Neural cell (in vitro differentiated cells): ENCODE measurements around the gene MYBPC3. TPM values are rescaled to one million over a fixed set of nuclear protein-coding genes. Genes with fewer than 3 reads are reported as not detected.

Source experiments
- H2AFZ ChIP-seq: fragments of 200-600, 300-800 bp; sonication (generic), shearing (Covaris generic); 2 replicates; pipeline ENCODE4 v1.6.0; 2014; ENCODE audit warnings: low read depth, mild to moderate bottlenecking, antibody characterized with exemption, low read length, moderate library complexity
- H3F3A ChIP-seq: fragments of 200-600 bp; shearing (Covaris generic); 2 replicates; pipeline ENCODE4 v1.6.1; 2016; ENCODE audit warnings: mild to moderate bottlenecking, moderate library complexity, mixed read lengths, antibody characterized with exemption, low read length; ENCODE audit not compliant: insufficient read depth, poor library complexity, severe bottlenecking
- H3K27ac ChIP-seq: fragments of 200-600, 300-800 bp; sonication (generic), shearing (Covaris generic); 2 replicates; pipeline ENCODE4 v1.5.1; 2014; ENCODE audit warnings: mild to moderate bottlenecking, low read length, moderate library complexity
- H3K27me3 ChIP-seq: fragments of 300-800, 200-600 bp; sonication (generic), shearing (Covaris generic); 2 replicates; pipeline ENCODE4 v1.6.0; 2014; ENCODE audit warnings: mild to moderate bottlenecking, low read depth, low read length, moderate library complexity; ENCODE audit not compliant: insufficient read depth
- H3K36me3 ChIP-seq: fragments of 300-800, 200-600 bp; sonication (generic), shearing (Covaris generic); 2 replicates; pipeline ENCODE4 v1.5.1; 2014; ENCODE audit warnings: mild to moderate bottlenecking, antibody characterized with exemption, low read length, moderate library complexity; ENCODE audit not compliant: insufficient read depth
- H3K4me2 ChIP-seq: fragments of 300-800, 200-600 bp; sonication (generic), shearing (Covaris generic); 2 replicates; pipeline ENCODE4 v1.6.0; 2014; ENCODE audit warnings: mild to moderate bottlenecking, low read length
- H3K4me3 ChIP-seq: fragments of 300-800, 200-600 bp; sonication (generic), shearing (Covaris generic); 2 replicates; pipeline ENCODE4 v1.5.1; 2014; ENCODE audit warnings: mild to moderate bottlenecking, low read length, moderate library complexity
- H3K79me2 ChIP-seq: fragments of 200-600 bp; shearing (Covaris generic); replicated peaks from 2 replicates; pipeline ENCODE4 v1.6.0; 2014; ENCODE audit warnings: mild to moderate bottlenecking, low read length, moderate library complexity; ENCODE audit not compliant: insufficient read depth
- H3K9ac ChIP-seq: fragments of 300-800, 200-600 bp; sonication (generic), shearing (Covaris generic); 2 replicates; pipeline ENCODE4 v1.6.1; 2016; ENCODE audit warnings: mild to moderate bottlenecking, low read length, mixed read lengths
- H3K9me2 ChIP-seq: fragments of 200-600 bp; shearing (Covaris generic); 2 replicates; pipeline ENCODE4 v1.6.1; 2016; ENCODE audit warnings: mild to moderate bottlenecking, low read length, mixed read lengths; ENCODE audit not compliant: insufficient read depth
- H3K9me3 ChIP-seq: fragments of 200-600, 300-800 bp; sonication (generic), shearing (Covaris generic); 2 replicates; pipeline ENCODE4 v1.6.1; 2016; ENCODE audit warnings: mild to moderate bottlenecking, mixed run types, low read length, moderate library complexity, mixed read lengths
- H4K20me1 ChIP-seq: fragments of 200-600 bp; shearing (Covaris generic); 2 replicates; pipeline ENCODE4 v1.6.1; 2016; ENCODE audit warnings: mild to moderate bottlenecking, mixed run types; ENCODE audit not compliant: insufficient read depth
- CTCF ChIP-seq: fragments of 450-650 bp; IDR thresholded peaks from 2 replicates; pipeline ENCODE4 v1.5.1; 2014; ENCODE audit warnings: antibody characterized with exemption, mild to moderate bottlenecking, moderate library complexity; ENCODE audit not compliant: poor library complexity, severe bottlenecking
- EP300 ChIP-seq: fragments of 450-650 bp; conservative IDR thresholded peaks from 2 replicates; pipeline ENCODE4 v1.6.1; 2014; ENCODE audit warnings: antibody characterized with exemption, mild to moderate bottlenecking, moderate library complexity; ENCODE audit not compliant: poor library complexity, severe bottlenecking
- EZH2 ChIP-seq: fragments of 200-600, 300-800 bp; shearing (Covaris generic), sonication (generic); IDR thresholded peaks from 2 replicates; pipeline ENCODE4 v1.6.1; 2014; ENCODE audit warnings: antibody characterized with exemption, low read length, borderline replicate concordance, mild to moderate bottlenecking; ENCODE audit not compliant: insufficient read depth, poor library complexity, severe bottlenecking
- MXI1 ChIP-seq: fragments of 450-650 bp; conservative IDR thresholded peaks from 2 replicates; pipeline ENCODE4 v1.6.1; 2014; ENCODE audit warnings: antibody characterized with exemption, mild to moderate bottlenecking; ENCODE audit not compliant: poor library complexity, severe bottlenecking
- POLR2AphosphoS5 ChIP-seq: IDR thresholded peaks from 2 replicates; pipeline ENCODE4 v1.6.1; 2012
- RAD21 ChIP-seq: fragments of 450-650 bp; conservative IDR thresholded peaks from 2 replicates; pipeline ENCODE4 v1.6.1; 2014; ENCODE audit warnings: antibody characterized with exemption, mild to moderate bottlenecking, moderate library complexity
- REST ChIP-seq: IDR thresholded peaks from 2 replicates; pipeline ENCODE4 v1.6.1; 2012; ENCODE audit warnings: borderline replicate concordance
- SMC3 ChIP-seq: fragments of 450-650 bp; conservative IDR thresholded peaks from 2 replicates; pipeline ENCODE4 v1.6.1; 2014; ENCODE audit warnings: antibody characterized with exemption, mild to moderate bottlenecking, moderate library complexity; ENCODE audit not compliant: poor library complexity
- TAF1 ChIP-seq: IDR thresholded peaks from 2 replicates; pipeline ENCODE4 v1.6.1; 2012; ENCODE audit warnings: low read depth
- polyA plus RNA-seq: library from polyadenylated mRNA; depleted of rRNA; stranded (reverse); fragments of >200 nt; gene quantifications from 2 replicates; pipeline ENCODE4 v1.2.3, GENCODE V29; 2014
- small RNA-seq, 3 experiments: library from RNA; depleted of rRNA; stranded (forward); fragments of <200 nt; gene quantifications; one replicate each; pipeline ENCODE3, GENCODE V24; 2012

The MYBPC3 gene
- polyA plus RNA-seq, 1 donor from 2014 or later, result not detected

- Histone ChIP-seq H3K4me3 (no peak overlapping the region), H3K36me3 (peaks cover 7% of the 10 kb centered on the region), H2AFZ (no peak overlapping the region), H3K27me3 (no peaks in the 10 kb centered on the region), H3K79me2 (no peaks in the 10 kb centered on the region), H3K4me2 (no peak overlapping the region), H3F3A (no peaks in the 10 kb centered on the region), H3K9me3 (no peaks in the 10 kb centered on the region), H3K27ac (no peak overlapping the region), H3K9me2 (no peaks in the 10 kb centered on the region), H3K9ac (no peak overlapping the region), H4K20me1 (no peaks in the 10 kb centered on the region)
- no peak for TF ChIP-seq EP300
- no peak for TF ChIP-seq REST
- TF ChIP-seq SMC3, result no peak
- no peak for TF ChIP-seq EZH2
- TF ChIP-seq RAD21, result no peak
- no peak for TF ChIP-seq MXI1
- no peak for TF ChIP-seq CTCF
- TF ChIP-seq POLR2AphosphoS5, result no peak
- no peak for TF ChIP-seq TAF1
Measured at GRCh38 chr11:47284151-47284550, 68.4 kb downstream of the MYBPC3 start.

GRCh38 chr11:47282462-47282861 is 70.0 kb downstream of the MYBPC3 start:
- no peak for TF ChIP-seq RAD21
- no peak for TF ChIP-seq CTCF
- no peak for TF ChIP-seq POLR2AphosphoS5
- no peak for TF ChIP-seq TAF1
- TF ChIP-seq EZH2, result no peak
- TF ChIP-seq SMC3, result no peak
- Histone ChIP-seq H4K20me1 (no peaks in the 10 kb centered on the region), H3K9ac (no peak overlapping the region), H3K4me2 (no peak overlapping the region), H3K9me3 (no peaks in the 10 kb centered on the region), H3K9me2 (no peaks in the 10 kb centered on the region), H3F3A (no peaks in the 10 kb centered on the region), H3K79me2 (no peaks in the 10 kb centered on the region), H3K4me3 (no peak overlapping the region), H3K27ac (no peak overlapping the region), H3K27me3 (no peaks in the 10 kb centered on the region), H3K36me3 (no peaks in the 10 kb centered on the region), H2AFZ (no peak overlapping the region)

Small RNA genes lying within 50 kb of the gene (small RNA-seq; reads per million reads assigned to genes)
- gene MIR4487, result 0 reads per million in 3 experiments

Other genes with a start within 250 kb of the MYBPC3 start
- gene ARFGAP2, start 175.8 kb downstream of the MYBPC3 start, polyA plus RNA-seq, result 213 and 286 TPM in 2 replicates
- not detected in 2 replicates for gene PACSIN3, start 166.3 kb downstream of the MYBPC3 start, polyA plus RNA-seq
- gene DDB2, start 137.7 kb downstream of the MYBPC3 start, polyA plus RNA-seq, result 9.8 and 13.0 TPM in 2 replicates
- 47.2 and 48.1 TPM in 2 replicates for gene ACP2, start 103.9 kb downstream of the MYBPC3 start, polyA plus RNA-seq
- 7.7 and 16.5 TPM in 2 replicates for gene NR1H3, start 94.7 kb downstream of the MYBPC3 start, polyA plus RNA-seq
- 46.1 and 66.9 TPM in 2 replicates for gene MADD, start 82.6 kb downstream of the MYBPC3 start, polyA plus RNA-seq
- gene SPI1, start 25.8 kb upstream of the MYBPC3 start, polyA plus RNA-seq, result not detected in 2 replicates
- gene SLC39A13, start 55.9 kb upstream of the MYBPC3 start, polyA plus RNA-seq, result 41.6 and 48.0 TPM in 2 replicates
- 157 and 172 TPM in 2 replicates for gene PSMC3, start 73.7 kb upstream of the MYBPC3 start, polyA plus RNA-seq
- not detected in 2 replicates for gene RAPSN, start 96.4 kb upstream of the MYBPC3 start, polyA plus RNA-seq
- gene CELF1, start 200.4 kb upstream of the MYBPC3 start, polyA plus RNA-seq, result 209 and 217 TPM in 2 replicates
- gene PTPMT1, start 212.9 kb upstream of the MYBPC3 start, polyA plus RNA-seq, result 2.7 and 5.4 TPM in 2 replicates
- 76.1 and 79.5 TPM in 2 replicates for gene KBTBD4, start 226.3 kb upstream of the MYBPC3 start, polyA plus RNA-seq
- 154 and 186 TPM in 2 replicates for gene NDUFS3, start 226.4 kb upstream of the MYBPC3 start, polyA plus RNA-seq
- gene FAM180B, start 234.0 kb upstream of the MYBPC3 start, polyA plus RNA-seq, result not detected in 2 replicates
- 16.4 and 17.5 TPM in 2 replicates for gene C1QTNF4, start 241.7 kb upstream of the MYBPC3 start, polyA plus RNA-seq